HG03025 (cell line): ENCODE results near the gene GLP1R.
"Not testable (repeated sequence)": the region's sequence is repeated elsewhere in the genome, so short reads cannot be mapped to it uniquely, and the experiment has no call there.

ENCODE experiments used
- ATAC-seq: cut with Tn5 transposase; IDR thresholded peaks from one replicate; pipeline ENCODE4 v1.9.1; 2021; ENCODE audit warnings: mild to moderate bottlenecking, moderate library complexity; ENCODE audit not compliant: unreplicated experiment, low FRiP score

The GLP1R gene

GRCh38 chr6:39113788-39114187, 65.2 kb downstream of the GLP1R start:
- no peak for ATAC-seq

- peak; percentile 8 for ATAC-seq
These were observed 65.8 kb downstream of the GLP1R start for GRCh38 chr6:39114388-39114703.

DNA sequence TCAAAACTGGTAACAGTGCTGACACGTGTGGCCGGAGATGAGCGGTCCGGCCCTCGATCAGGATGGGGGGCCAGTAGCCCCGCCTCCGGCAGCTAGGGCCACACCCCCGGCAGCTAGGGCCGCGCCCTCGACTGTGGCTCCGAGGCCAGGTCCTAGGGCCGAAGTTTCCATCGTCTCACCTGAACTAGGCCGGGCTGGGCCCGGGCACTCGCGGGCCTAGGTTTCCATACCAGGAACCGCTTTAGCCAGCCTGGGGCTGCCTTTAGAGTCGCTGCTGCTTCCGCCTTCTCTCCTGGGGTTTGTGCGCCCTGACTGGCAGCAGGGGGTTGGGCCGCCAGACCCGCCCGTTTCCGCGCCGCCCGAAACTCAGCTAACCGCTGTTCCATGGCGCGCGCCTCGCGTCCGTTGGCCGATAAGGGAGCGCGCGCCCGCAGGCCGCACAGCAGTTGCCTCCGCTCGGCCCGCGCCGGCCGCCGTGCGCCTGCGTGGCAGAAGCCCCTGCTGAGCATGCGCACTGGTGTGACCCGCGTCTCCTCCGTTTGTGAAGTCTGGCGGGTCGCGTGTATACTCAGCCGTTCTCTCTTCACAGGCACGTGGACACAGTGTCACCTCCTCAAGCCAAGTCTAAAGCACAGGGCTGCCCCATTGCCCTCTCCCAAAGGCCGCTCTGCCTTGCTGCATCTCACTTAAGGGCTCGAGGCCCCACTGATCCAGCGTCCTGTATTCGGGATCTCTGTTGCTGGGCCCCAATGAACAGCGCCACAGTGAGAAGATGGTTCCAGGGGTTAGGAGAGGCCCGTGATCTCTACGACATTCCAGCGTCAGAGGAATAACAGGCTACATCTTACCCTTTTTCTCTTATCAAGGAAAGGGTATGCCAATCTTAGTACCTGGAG, 66.4 kb downstream of the GLP1R start, which contains the start of gene SAYSD1:
Gene SAYSD1, minus strand, starts transcription at position 483 of the 896 bp plus-strand sequence. Its CDS starts 97 bp downstream, at position 386.
- peak; percentile 87 for ATAC-seq

DNA sequence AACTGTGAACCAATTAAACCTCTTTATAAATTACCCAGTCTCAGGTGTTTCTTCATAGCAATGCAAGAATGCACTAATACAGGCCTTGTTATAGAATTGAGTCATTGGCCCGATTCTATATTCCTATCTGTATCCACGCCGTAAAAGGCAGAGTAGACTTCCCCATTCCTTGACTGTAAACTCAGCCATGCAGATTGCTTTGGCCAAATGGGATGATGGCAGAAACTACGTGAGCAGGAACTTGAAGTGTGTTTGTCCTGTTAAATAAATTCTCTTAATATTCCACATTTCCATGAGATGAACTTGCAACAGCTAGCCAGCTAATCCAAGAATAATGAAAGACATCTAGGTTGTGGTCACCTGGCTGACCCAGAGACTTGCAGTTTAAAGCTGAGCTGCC, 70.3 kb downstream of the GLP1R start:
- no peak for ATAC-seq

DNA sequence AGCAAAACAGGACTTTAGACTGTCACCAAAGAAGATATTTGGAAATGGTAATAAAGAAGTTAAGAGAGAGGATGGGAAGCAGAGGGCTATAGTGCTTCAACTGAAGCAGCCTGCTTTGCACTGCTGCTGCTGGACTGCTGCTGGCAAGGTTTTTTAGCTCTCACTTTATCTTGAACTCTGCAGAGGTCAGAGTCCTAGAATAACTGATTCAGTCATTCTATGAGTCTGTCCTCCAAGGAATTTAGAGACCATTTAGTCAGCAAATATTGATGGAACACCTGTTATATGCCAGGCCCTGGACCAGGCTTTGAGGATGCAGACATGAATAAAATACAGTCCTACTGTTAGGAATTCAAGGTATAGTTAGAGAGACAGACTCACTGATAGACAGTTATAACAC, 75.5 kb downstream of the GLP1R start:
- no peak for ATAC-seq

DNA sequence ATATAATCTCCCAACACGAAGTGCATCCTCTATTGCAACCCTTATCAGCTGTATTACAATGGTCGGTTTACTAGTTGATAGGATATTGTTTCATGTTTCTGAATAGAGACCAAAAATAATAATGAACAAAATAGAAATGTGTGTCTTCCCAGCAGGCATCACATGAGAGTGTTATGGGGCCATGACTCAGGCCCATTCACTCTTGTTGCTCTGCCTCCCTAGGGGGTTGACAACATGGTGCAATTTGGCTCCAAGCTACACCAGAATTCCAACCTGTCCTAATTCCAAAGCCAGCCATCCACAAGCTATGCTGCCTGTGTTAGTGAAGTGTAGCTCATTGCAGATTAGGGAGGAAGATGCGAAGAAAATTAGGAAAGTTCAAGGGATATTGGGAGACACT, 79.5 kb downstream of the GLP1R start:
- no peak for ATAC-seq

GRCh38 chr6:39128832-39129231, 80.3 kb downstream of the GLP1R start:
- no peak for ATAC-seq

DNA sequence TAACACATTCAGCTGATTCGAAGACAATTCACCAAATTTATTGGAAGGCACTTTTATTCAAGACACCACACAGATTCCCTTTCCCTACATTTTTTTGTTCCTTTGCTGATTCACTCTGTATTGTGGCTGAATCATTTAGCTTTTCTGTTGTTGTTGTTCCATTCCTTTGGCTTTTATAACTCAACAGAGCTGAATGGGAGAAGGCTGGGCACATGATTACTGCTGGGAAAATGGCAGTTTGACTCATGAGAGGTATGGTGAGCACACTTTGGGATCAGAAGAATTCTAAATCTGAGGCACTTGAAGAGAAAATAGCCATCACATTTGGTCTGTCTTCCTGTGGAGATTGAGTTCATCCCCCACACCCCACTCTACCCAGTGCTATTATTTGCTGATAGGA, 82.1 kb downstream of the GLP1R start:
- no peak for ATAC-seq

DNA sequence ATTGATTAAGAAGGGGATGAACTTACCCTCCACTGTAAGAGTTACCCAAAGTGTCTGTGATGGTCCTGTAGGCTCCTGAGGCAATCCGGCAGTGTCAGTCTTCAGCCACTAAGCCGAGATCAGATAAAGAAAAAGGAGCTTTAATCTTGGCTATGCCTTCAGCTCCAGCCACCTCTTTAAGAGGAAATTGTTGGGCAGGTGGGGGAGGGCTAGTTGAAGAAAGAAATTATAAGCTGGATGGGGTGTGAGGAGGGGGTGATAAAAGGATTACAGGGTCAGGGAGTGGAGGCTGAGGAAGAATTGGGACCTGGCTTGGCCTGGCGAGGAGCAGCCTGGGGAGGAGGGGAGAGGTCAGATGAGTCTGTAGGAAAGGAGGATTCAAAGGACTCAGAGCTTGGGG, 86.2 kb downstream of the GLP1R start:
- not testable (repeated sequence) for ATAC-seq

- not testable (repeated sequence) for ATAC-seq
These were observed 87.6 kb downstream of the GLP1R start for GRCh38 chr6:39136207-39136606.

- ATAC-seq, result no peak
These were observed 88.7 kb downstream of the GLP1R start for GRCh38 chr6:39137245-39137644.
